Renal pelvis (tissue), 12 donors: ENCODE data around the gene MAGEE1. TPM values are rescaled to one million over a fixed set of nuclear protein-coding genes. Genes with fewer than 3 reads are reported as not detected.

Source experiments
- DNase-seq: peaks from one replicate; pipeline ENCODE4 v3.0.0-alpha.2; 2013
- long read RNA-seq, 16 experiments: transcript quantifications; one replicate each; lab custom pipeline, GENCODE V29; 2026
- polyA plus RNA-seq, 3 donors: library from polyadenylated mRNA; unstranded; fragments of 120-200 nt; gene quantifications; one replicate each; pipeline ENCODE4 v1.2.1, GENCODE V29; 2013; ENCODE audit not compliant: insufficient read length in 3 of 3

Gene MAGEE1, protein sequence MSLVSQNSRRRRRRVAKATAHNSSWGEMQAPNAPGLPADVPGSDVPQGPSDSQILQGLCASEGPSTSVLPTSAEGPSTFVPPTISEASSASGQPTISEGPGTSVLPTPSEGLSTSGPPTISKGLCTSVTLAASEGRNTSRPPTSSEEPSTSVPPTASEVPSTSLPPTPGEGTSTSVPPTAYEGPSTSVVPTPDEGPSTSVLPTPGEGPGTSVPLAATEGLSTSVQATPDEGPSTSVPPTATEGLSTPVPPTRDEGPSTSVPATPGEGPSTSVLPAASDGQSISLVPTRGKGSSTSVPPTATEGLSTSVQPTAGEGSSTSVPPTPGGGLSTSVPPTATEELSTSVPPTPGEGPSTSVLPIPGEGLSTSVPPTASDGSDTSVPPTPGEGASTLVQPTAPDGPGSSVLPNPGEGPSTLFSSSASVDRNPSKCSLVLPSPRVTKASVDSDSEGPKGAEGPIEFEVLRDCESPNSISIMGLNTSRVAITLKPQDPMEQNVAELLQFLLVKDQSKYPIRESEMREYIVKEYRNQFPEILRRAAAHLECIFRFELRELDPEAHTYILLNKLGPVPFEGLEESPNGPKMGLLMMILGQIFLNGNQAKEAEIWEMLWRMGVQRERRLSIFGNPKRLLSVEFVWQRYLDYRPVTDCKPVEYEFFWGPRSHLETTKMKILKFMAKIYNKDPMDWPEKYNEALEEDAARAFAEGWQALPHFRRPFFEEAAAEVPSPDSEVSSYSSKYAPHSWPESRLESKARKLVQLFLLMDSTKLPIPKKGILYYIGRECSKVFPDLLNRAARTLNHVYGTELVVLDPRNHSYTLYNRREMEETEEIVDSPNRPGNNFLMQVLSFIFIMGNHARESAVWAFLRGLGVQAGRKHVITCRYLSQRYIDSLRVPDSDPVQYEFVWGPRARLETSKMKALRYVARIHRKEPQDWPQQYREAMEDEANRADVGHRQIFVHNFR
- polyA plus RNA-seq: 1 to 10 TPM; 5.5 to 6.5 (median 6.3) TPM
- long read RNA-seq, donor 1, transcript MAGEE1-201 (1 exons, 3,630 nt): major isoform, 6 of 6 reads
- long read RNA-seq, donor 1, partial matches to known transcripts: 0 of 6 reads
- long read RNA-seq, donor 1, other reads (novel, unspliced or antisense): 0 of 6 reads
- long read RNA-seq, donor 2, transcript MAGEE1-201 (1 exons, 3,630 nt): major isoform, 8 of 8 reads
- long read RNA-seq, donor 2, partial matches to known transcripts: 0 of 8 reads
- long read RNA-seq, donor 2, other reads (novel, unspliced or antisense): 0 of 8 reads
- long read RNA-seq, donor 3, transcript MAGEE1-201 (1 exons, 3,630 nt): major isoform, 11 of 11 reads
- long read RNA-seq, donor 3, partial matches to known transcripts: 0 of 11 reads
- long read RNA-seq, donor 3, other reads (novel, unspliced or antisense): 0 of 11 reads
- long read RNA-seq, donor 4, partial matches to known transcripts: 0 of 4 reads
- long read RNA-seq, donor 4, other reads (novel, unspliced or antisense): 0 of 4 reads
- long read RNA-seq, donor 5, transcript MAGEE1-201 (1 exons, 3,630 nt): major isoform, 5 of 5 reads
- long read RNA-seq, donor 5, partial matches to known transcripts: 0 of 5 reads
- long read RNA-seq, donor 5, other reads (novel, unspliced or antisense): 0 of 5 reads
- long read RNA-seq, donor 6, transcript MAGEE1-201 (1 exons, 3,630 nt): major isoform, 8 of 8 reads
- long read RNA-seq, donor 6, partial matches to known transcripts: 0 of 8 reads
- long read RNA-seq, donor 6, other reads (novel, unspliced or antisense): 0 of 8 reads
- long read RNA-seq, donor 7, transcript MAGEE1-201 (1 exons, 3,630 nt): major isoform, 12 of 12 reads
- long read RNA-seq, donor 7, partial matches to known transcripts: 0 of 12 reads
- long read RNA-seq, donor 7, other reads (novel, unspliced or antisense): 0 of 12 reads
- long read RNA-seq, donor 8, transcript MAGEE1-201 (1 exons, 3,630 nt): major isoform, 5 of 5 reads
- long read RNA-seq, donor 8, partial matches to known transcripts: 0 of 5 reads
- long read RNA-seq, donor 8, other reads (novel, unspliced or antisense): 0 of 5 reads
- long read RNA-seq, donor 9, transcript MAGEE1-201 (1 exons, 3,630 nt): major isoform, 13 of 13 reads
- long read RNA-seq, donor 9, partial matches to known transcripts: 0 of 13 reads
- long read RNA-seq, donor 9, other reads (novel, unspliced or antisense): 0 of 13 reads
- long read RNA-seq, donor 10, transcript MAGEE1-201 (1 exons, 3,630 nt): major isoform, 9 of 9 reads
- long read RNA-seq, donor 10, partial matches to known transcripts: 0 of 9 reads
- long read RNA-seq, donor 10, other reads (novel, unspliced or antisense): 0 of 9 reads
- long read RNA-seq, donor 11, partial matches to known transcripts: 0 of 3 reads
- long read RNA-seq, donor 11, other reads (novel, unspliced or antisense): 0 of 3 reads
- long read RNA-seq, donor 12, transcript MAGEE1-201 (1 exons, 3,630 nt): major isoform, 10 of 10 reads
- long read RNA-seq, donor 12, partial matches to known transcripts: 0 of 10 reads
- long read RNA-seq, donor 12, other reads (novel, unspliced or antisense): 0 of 10 reads
- long read RNA-seq, donor 13, partial matches to known transcripts: 0 of 4 reads
- long read RNA-seq, donor 13, other reads (novel, unspliced or antisense): 0 of 4 reads
- long read RNA-seq, donor 14, transcript MAGEE1-201 (1 exons, 3,630 nt): major isoform, 13 of 13 reads
- long read RNA-seq, donor 14, partial matches to known transcripts: 0 of 13 reads
- long read RNA-seq, donor 14, other reads (novel, unspliced or antisense): 0 of 13 reads
- long read RNA-seq, donor 15, transcript MAGEE1-201 (1 exons, 3,630 nt): major isoform, 12 of 12 reads
- long read RNA-seq, donor 15, partial matches to known transcripts: 0 of 12 reads
- long read RNA-seq, donor 15, other reads (novel, unspliced or antisense): 0 of 12 reads
- long read RNA-seq, donor 16, transcript MAGEE1-201 (1 exons, 3,630 nt): major isoform, 11 of 11 reads
- long read RNA-seq, donor 16, partial matches to known transcripts: 0 of 11 reads
- long read RNA-seq, donor 16, other reads (novel, unspliced or antisense): 0 of 11 reads

DNA sequence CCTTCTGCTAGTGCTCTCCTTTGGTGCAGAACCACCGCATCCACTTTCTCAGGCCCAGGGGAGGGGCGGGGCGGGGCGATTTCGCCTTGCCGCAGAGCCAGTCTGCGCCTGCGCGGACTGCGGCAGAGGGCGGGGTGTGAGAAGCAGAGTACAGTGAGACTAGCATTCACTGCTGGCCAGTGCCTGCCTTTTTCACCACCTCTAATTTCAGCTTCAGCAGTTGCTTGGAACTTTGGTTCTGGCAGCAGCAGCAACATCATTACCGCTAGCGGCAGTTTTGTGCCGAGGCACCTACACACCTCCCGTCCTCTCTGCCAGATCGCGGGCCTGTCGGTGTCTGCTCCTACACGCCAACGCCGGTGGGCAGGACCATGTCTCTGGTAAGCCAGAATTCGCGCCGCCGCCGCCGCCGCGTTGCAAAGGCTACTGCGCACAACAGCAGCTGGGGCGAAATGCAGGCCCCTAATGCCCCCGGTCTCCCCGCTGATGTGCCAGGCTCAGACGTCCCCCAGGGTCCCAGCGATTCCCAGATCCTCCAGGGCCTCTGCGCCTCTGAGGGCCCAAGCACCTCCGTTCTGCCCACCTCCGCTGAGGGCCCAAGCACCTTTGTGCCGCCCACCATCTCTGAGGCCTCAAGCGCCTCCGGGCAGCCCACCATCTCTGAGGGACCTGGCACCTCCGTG lies at the start of gene MAGEE1:
Gene MAGEE1, plus strand, starts transcription at position 151 of the 683 bp plus-strand sequence. Its CDS starts 221 bp downstream, at position 372.
- DNase-seq: peak; percentile 72

DNA sequence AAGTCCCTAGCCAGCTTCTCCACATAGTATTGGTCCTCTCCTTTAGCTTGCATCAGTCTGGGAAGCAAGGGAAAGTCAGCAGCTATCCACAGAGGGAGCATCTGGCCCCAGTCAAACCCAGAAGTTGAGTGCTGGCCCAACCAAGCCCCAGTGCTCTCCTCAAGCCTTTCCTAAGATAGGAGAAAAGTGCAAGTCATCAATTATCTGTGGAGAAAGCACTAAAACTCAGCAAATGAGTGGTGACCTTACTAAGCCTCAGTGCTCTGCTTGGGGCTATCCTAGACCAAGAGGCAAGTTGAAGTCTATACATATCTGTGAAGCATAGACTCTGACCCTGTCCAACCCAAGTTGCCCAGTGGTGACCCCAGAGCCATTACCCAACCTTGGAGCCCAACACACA lies 28.5 kb upstream of the MAGEE1 start:
- no peak for DNase-seq

DNA sequence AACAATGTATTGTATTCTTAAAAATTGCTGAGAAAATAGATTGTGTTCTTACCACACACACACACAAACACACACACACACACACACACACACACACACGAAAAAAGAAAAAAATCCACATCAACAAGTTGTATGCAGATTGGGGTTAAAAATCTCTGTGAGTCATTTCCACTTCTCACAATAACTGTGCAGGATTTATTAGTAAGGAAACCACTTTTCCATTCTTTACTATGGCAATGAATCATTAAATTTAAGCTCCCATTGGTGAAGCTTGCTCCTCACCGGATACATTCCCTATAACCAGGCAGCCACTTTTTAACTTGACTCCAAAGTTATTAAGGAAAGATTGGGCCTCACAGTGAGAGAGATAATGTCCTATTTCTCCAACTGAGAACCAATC lies 19.7 kb upstream of the MAGEE1 start:
- no peak for DNase-seq

DNA sequence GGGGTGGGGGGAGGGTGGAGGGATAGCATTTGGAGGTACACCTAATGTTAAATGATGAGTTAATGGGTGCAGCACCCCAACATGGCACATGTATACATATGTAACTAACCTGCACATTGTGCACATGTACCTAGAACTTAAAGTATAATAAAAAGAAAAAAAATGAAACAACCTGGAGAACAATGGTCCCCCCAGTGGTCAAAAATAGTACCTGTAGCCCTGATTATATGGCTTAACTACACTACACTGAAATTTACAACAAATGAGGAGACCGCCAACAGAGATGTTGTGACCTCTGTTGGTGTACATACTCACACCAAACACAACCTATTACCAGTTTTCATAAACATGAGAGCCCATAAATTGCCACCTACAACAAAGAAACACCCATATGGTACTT lies 7.3 kb upstream of the MAGEE1 start:
- no peak for DNase-seq

- peak; percentile 2 for DNase-seq
These were observed 977 bp downstream of the MAGEE1 start for GRCh38 chrX:76428243-76429130.

DNA sequence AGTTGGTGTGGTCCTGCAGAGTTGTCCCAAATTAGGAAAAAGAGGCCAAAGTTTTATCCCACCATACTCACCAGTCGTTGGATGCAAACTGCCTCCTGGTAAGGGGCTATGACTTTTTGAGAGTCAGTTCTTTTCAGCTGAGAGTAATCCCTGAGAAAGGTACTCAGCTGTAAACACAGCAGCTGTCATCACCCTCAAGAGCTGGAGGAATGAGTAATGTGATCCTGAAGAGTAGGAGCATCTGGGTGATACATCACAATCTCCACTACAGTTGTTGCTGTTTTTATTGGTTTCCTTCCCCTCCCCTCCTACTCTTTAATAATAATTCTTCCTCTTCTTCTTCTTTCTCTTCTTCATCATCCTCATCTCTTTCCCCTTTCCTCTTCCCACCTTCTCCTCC lies 5.7 kb downstream of the MAGEE1 start:
- DNase-seq: no peak

- no peak for DNase-seq
These were observed 6.7 kb downstream of the MAGEE1 start for GRCh38 chrX:76434103-76434741.

DNA sequence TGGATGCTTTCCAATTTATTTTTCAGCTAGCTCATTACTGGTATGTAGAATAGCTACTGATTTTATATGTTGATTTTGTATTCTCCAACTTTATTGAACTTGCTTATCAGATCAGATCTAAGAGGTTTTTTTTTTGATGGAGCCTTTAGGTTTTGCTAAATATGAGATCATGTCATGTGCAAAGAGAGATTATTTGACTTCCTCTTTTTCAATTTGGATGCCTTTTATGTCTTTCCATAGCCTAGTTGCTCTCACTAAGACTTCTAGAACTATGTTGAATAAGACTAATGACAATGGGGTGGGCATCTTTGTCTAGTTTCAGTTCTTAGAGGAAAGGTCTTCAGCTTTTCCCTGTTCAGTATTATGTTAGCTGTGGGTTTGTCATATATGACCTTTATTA lies 11.7 kb downstream of the MAGEE1 start:
- no peak for DNase-seq

DNA sequence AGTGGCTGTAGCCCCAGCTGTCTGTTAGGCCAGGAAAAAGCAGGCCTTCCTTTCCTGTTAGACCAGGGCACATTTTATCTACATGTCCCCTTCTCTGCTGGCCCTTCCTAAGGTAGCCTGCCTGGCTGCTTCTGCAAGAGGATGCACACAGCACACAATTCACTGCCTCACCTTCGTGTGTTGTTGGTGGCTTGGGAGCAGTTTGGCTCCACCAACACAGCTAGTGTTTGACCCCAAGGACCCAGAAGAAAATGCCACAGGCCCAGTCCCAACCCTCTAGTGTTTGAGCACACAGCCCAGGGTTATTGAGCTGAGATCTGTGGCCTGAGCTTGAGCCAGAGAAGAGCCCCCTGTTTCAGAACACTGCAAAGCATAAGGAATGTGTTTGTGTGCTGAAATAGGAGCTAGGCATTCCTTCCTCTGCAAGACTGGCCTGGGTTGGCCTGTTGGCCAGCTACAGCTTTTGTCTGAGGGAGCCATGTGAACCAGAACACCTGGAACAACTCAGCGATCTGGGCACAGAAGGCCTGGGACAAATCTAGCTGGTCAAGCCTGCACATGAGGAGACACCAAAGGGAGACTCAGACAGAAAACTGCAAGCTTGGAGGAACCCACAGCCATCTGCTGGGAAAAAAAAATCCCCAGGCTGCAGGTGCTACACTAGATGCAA lies 26.4 kb downstream of the MAGEE1 start:
- no peak for DNase-seq

DNA sequence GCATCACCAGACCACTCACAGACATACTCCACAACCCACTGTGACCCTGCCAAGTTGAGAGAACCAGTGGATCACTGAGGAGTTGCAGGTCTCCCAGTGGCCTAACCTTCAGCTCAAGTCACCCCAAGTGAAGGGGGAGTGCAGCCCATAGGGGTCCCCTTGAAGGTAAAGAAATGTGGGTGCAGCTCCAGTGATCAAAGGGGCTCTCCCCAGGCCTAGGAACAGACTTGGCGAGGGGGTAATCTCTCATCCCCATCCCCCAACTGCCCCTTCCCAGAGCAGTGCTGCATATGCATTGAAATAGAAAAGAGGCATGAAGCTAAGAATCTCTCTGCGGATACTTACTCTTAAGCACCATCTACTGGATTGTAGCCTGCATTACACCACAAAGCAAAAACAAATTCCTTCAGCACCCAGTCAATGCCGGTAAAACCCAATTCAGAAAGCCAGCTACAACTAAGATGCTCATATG lies 27.0 kb downstream of the MAGEE1 start:
- peak; percentile 5 for DNase-seq

DNA sequence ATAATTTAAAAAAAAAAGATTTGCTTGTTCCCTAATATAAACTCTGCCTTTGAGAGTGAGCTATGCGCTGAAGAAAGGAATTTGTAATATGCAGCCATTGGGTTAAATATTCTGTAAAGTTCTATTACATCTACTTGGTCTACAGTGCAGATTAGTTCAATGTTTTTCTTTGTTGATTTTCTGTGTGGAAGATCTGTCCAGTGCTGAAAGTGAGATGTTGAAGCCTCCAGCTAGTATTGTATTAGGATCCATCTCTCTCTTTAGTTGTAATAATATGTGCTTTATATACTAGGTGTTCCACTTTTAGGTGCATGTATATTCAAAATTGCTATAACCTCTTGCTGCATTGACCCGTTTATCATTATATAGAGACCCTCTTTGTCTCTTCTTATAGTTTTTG lies 49.8 kb downstream of the MAGEE1 start:
- DNase-seq: no peak
